Left ventricle myocardium inferior (tissue), 1 donor: ENCODE results near the gene IRF5. TPM values are rescaled to one million over a fixed set of nuclear protein-coding genes. Genes with fewer than 3 reads are reported as not detected.
"Not testable (repeated sequence)": the region's sequence is repeated elsewhere in the genome, so short reads cannot be mapped to it uniquely, and the experiment has no call there.

Experiments used
- DNase-seq: peaks from one replicate; pipeline ENCODE4 v3.0.0-alpha.2; 2020
- H3K27ac ChIP-seq: fragments of 200-600 bp; replicated peaks from 2 replicates; pipeline ENCODE4 v1.8.0; 2021
- H3K27me3 ChIP-seq: fragments of 200-600 bp; 2 replicates; pipeline ENCODE4 v1.8.0; 2021; ENCODE audit warnings: low read depth
- H3K36me3 ChIP-seq: fragments of 200-600 bp; 2 replicates; pipeline ENCODE4 v1.8.0; 2021
- H3K4me1 ChIP-seq: fragments of 200-600 bp; 2 replicates; pipeline ENCODE4 v1.8.0; 2021
- H3K4me3 ChIP-seq: fragments of 200-600 bp; 2 replicates; pipeline ENCODE4 v1.8.0; 2021; ENCODE audit warnings: mild to moderate bottlenecking, moderate library complexity
- H3K9me3 ChIP-seq: fragments of 200-600 bp; replicated peaks from 2 replicates; pipeline ENCODE4 v1.8.0; 2021
- intact Hi-C: fragments of 100-400 bp; cut with micrococcal nuclease; formaldehyde crosslinking; loops from one replicate; pipeline ENCODE4 v1.11.0; 2022
- total RNA-seq: library from RNA; stranded (reverse); fragmentation: NEBNext Ultra II Directional; extraction: Animal tissue kit (Norgen Biotek cat#: 25700); gene quantifications from one replicate; pipeline ENCODE4 v1.2.1, GENCODE V29; 2021
- TF ChIP-seq, protein P1 (sequence below): fragments of 200-600 bp; IDR thresholded peaks from 2 replicates; pipeline ENCODE4 v1.8.0; 2021; ENCODE audit warnings: antibody characterized with exemption, mild to moderate bottlenecking, borderline replicate concordance
- donor health status: DM: no; HTN: yes; CAD: no; lungs with severe emphysema.

IRF5 gene
- total RNA-seq, 1 donor from 2014 or later, result 2.2 TPM

DNA sequence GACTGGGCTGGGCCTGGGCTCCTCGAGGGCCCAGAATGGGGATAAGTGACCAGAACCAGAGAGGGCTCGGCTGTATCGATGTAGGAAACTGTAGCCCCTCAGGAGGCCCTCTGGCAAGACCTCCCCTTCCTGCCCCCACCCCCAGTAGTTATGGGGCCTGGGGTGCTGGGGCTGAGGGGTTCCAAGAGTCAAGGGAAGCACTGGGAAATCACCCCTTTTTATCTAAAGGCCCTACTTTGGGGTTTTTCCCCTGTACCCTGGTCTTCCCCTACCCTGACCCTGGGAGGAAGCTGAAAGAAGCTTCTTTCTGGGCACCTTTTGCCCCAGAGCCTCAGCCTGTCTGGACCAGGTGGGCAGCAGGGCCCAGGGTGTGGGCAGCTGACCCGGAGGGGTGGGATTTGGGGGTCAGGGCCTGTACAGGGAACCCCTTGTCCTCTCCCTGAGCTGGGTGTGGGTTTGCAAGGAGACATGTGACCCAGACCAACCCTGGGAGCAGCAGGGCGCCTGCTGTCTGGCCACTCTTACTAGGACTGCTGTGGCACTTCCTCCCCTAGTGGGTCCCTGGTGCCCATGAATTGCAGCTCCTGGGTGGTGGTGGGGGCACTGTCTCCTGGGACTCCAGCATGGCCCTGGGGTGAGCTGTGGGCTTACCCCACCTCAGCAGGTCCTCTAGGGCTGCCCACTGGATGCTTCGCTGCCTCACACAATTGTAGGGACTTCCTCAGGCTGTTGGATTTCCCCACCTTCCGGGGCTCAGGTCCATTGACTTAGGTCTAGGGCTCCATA lies 1.5 kb downstream of the IRF5 start:
- no peak for DNase-seq
- TF ChIP-seq, protein P1, sequence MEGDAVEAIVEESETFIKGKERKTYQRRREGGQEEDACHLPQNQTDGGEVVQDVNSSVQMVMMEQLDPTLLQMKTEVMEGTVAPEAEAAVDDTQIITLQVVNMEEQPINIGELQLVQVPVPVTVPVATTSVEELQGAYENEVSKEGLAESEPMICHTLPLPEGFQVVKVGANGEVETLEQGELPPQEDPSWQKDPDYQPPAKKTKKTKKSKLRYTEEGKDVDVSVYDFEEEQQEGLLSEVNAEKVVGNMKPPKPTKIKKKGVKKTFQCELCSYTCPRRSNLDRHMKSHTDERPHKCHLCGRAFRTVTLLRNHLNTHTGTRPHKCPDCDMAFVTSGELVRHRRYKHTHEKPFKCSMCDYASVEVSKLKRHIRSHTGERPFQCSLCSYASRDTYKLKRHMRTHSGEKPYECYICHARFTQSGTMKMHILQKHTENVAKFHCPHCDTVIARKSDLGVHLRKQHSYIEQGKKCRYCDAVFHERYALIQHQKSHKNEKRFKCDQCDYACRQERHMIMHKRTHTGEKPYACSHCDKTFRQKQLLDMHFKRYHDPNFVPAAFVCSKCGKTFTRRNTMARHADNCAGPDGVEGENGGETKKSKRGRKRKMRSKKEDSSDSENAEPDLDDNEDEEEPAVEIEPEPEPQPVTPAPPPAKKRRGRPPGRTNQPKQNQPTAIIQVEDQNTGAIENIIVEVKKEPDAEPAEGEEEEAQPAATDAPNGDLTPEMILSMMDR, result no peak
- H3K27ac ChIP-seq, result peak overlapping the region; percentile 60
- peaks cover 18% of the 10 kb centered on the region for H3K4me1 ChIP-seq
- H3K4me3 ChIP-seq, result peak overlapping the region; percentile 67
- no peaks in the 10 kb centered on the region for H3K9me3 ChIP-seq
- no peaks in the 10 kb centered on the region for H3K36me3 ChIP-seq
- H3K27me3 ChIP-seq, result peaks cover 92% of the 10 kb centered on the region
- intact Hi-C loops, result no loop called here

DNA sequence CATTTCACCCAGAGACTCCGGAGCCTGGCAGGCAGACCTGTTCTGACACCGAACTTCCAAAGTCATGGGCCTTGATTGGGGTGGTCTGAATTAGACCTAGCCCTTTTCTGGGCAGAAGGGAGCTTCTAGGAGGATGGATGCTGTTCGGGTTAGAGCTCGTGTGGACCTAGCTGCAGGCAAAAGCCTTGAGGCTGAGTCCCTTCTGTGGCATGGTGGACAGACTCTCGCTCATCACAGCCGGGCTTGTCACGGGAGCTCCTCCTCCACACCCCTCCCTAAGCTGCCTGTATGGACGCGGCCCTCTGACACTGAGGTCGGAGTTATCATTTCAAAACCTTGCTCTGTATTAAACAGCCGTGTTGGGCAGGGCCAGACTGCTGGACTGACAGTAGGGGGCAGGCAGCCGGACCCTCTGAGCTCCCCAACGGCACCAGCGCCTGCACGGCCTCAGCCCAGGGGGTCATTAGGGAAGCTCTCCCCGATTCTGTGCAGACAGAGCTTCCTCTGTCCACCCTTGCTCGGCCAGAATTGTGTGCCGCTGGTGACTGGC lies 2.2 kb downstream of the IRF5 start:
- TF ChIP-seq, protein P1, result no peak
- intact Hi-C loops, result no loop called here
- Histone ChIP-seq H3K4me3 (peak overlapping the region; percentile 30), H3K27me3 (peaks cover 86% of the 10 kb centered on the region), H3K9me3 (no peaks in the 10 kb centered on the region), H3K36me3 (no peaks in the 10 kb centered on the region), H3K4me1 (peaks cover 18% of the 10 kb centered on the region), H3K27ac (peak overlapping the region; percentile 50)
- DNase-seq, result no peak

DNA sequence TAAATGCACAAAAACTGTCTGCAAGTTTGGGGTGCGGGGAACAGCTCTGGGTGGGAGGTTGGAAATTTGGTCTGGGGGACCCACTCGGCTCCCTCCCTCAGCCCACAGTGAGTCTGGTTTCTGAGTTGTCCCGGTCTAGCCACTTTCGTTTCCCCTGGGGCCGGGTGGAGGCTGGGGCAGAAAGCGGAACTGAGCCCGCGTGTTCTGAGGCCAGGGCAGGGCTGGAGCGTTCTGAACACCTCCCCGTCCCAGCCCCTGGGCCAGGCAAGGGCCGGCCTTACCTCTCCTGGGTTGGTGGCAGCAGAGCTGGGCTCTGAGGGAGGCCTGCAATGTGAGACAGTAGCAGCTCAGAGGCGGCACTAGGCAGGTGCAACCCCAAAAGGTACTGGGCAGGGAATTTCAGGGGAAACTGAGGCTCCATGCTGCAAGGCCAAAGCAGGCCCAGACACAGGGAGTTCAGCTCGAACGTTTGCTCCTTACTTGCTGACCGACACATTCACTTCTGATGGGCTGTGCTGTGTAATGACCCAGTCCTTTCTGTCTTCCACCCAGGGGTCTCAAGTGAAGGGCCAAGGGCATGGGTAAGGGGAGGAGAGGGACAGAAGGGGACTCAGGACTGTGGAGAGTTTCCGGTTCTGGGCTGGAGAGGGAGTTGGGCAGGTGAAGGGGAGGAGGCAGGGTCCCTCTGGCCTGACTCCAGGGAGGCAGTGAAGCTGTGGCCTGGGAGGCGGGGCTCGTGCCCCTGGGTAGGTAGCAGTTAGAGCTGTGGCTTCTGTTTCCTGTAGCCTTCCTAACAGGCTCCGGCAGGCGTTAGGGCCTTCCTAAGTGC lies 3.0 kb downstream of the IRF5 start:
- H3K4me3 ChIP-seq, result peak overlapping the region; percentile 30
- DNase-seq, result peak; percentile 66
- intact Hi-C loops, result no loop called here
- no peaks in the 10 kb centered on the region for H3K36me3 ChIP-seq
- peaks cover 18% of the 10 kb centered on the region for H3K4me1 ChIP-seq
- H3K27ac ChIP-seq, result peak overlapping the region; percentile 50
- no peaks in the 10 kb centered on the region for H3K9me3 ChIP-seq
- TF ChIP-seq, protein P1, result no peak
- H3K27me3 ChIP-seq, result peaks cover 83% of the 10 kb centered on the region

DNA sequence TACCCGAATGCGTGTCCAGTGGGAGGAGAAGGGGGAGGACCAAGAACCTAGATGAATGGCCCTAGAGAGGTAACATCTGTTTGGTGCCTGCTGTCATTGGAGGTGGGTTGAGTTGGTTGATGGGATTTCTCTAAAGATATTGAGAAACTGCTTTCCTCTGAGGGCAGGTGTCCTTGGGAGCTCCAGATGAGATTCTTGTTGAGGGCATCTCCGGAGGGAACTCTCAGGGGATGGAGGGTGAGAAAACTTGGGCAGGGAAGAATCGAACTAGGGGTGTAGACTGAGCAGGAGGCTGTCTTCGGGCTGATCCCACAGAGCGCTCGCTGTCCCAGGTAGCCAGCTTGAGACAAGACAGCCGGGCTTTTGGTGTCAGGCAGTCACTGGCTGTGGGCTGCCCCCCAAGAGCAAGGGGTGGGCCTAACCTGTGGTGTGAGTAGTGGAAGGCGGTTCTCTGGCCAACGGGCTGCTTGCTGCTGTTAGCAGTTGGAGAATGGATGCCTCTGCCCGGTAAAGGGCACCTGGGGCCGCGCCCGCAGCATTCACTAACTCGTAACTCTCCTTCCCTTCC lies 3.7 kb downstream of the IRF5 start:
- H3K4me3 ChIP-seq, result peak overlapping the region; percentile 11
- intact Hi-C loops, result no loop called here
- TF ChIP-seq, protein P1, result no peak
- no peak overlapping the region for H3K27ac ChIP-seq
- no peaks in the 10 kb centered on the region for H3K36me3 ChIP-seq
- peaks cover 82% of the 10 kb centered on the region for H3K27me3 ChIP-seq
- no peak for DNase-seq
- H3K4me1 ChIP-seq, result peaks cover 18% of the 10 kb centered on the region
- no peaks in the 10 kb centered on the region for H3K9me3 ChIP-seq

DNA sequence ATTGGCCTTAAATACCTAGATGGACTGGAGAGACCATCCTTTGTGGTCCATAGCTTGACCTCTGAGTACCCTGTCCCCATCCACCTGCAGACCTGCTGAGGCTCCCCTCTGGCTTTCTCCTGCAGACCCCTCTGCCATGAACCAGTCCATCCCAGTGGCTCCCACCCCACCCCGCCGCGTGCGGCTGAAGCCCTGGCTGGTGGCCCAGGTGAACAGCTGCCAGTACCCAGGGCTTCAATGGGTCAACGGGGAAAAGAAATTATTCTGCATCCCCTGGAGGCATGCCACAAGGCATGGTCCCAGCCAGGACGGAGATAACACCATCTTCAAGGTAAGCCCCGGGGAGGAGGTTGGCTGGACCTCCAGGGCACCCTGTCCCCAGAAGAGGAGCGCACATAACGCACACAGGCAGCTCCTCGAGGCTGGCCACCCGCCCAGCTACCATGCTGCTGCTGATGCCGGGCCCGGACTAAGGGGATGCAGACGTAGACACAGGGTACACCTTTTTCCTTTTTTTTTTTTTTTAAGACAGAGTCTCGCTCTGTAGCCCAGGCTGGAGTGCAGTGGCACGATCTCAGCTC lies 4.3 kb downstream of the IRF5 start:
- no peak overlapping the region for H3K27ac ChIP-seq
- H3K36me3 ChIP-seq, result no peaks in the 10 kb centered on the region
- intact Hi-C loops, result no loop called here
- H3K4me1 ChIP-seq, result peaks cover 18% of the 10 kb centered on the region
- TF ChIP-seq, protein P1, result no peak
- DNase-seq, result no peak
- H3K9me3 ChIP-seq, result no peaks in the 10 kb centered on the region
- peaks cover 78% of the 10 kb centered on the region for H3K27me3 ChIP-seq
- H3K4me3 ChIP-seq, result no peak overlapping the region

DNA sequence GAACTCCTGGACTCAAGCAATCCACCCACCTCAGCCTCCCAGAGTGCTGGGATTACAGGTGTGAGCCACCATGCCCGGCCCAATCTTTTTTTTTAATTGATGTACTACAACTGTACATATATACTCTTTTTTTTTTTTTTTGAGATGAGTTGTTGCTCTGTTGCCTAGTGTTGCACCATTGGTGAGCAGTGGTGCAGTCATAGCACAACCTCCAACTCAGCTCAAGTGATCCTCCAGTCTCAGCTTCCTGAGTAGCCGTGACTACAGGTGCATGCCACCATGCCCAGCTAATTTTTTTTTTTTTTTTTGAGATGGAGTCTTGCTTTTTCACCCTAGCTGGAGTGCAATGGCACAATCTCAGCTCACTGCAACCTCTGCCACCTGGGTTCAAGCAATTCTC lies 5.5 kb downstream of the IRF5 start:
- intact Hi-C loops, H3K4me3 ChIP-seq, H3K4me1 ChIP-seq, H3K36me3 ChIP-seq, DNase-seq, H3K9me3 ChIP-seq, H3K27ac ChIP-seq: not testable (repeated sequence)
- peaks cover 69% of the 10 kb centered on the region for H3K27me3 ChIP-seq
